HFFc6 (cell line): ENCODE data around the gene TCEANC2. TPM values are rescaled to one million over a fixed set of nuclear protein-coding genes. Genes with fewer than 3 reads are reported as not detected.
A peak's percentile ranks its signal among the peaks of the same experiment; 100 is the strongest.

ENCODE experiments used
- DNase-seq: peaks from one replicate; pipeline ENCODE4 v3.0.0-alpha.2; 2018
- H3K27ac Mint-ChIP-seq: 2 replicates; pipeline ENCODE4 v1.8.0; 2020; ENCODE audit warnings: mild to moderate bottlenecking, mixed read lengths
- H3K27me3 Mint-ChIP-seq: 2 replicates; pipeline ENCODE4 v1.8.0; 2021; ENCODE audit warnings: mild to moderate bottlenecking, moderate library complexity, mixed read lengths; ENCODE audit not compliant: insufficient read depth
- H3K36me3 Mint-ChIP-seq: 2 replicates; pipeline ENCODE4 v1.8.0; 2021; ENCODE audit warnings: low read depth, mixed read lengths
- H3K4me1 Mint-ChIP-seq: 2 replicates; pipeline ENCODE4 v1.8.0; 2020; ENCODE audit warnings: low read depth, mixed read lengths
- H3K4me3 Mint-ChIP-seq: 2 replicates; pipeline ENCODE4 v1.8.0; 2020; ENCODE audit warnings: mild to moderate bottlenecking, moderate library complexity, mixed read lengths
- H3K9me3 Mint-ChIP-seq: 2 replicates; pipeline ENCODE4 v1.8.0; 2020; ENCODE audit warnings: mild to moderate bottlenecking, mixed read lengths
- CTCF ChIP-seq: fragments of 200-600 bp; sonication (generic); IDR thresholded peaks from 2 replicates; pipeline ENCODE4 v1.5.0; 2021; ENCODE audit warnings: antibody characterized with exemption, mild to moderate bottlenecking
- total RNA-seq, 6 experiments: library from RNA; stranded (reverse); fragmentation: NEBNext Ultra II Directional; extraction: Animal tissue kit (Norgen Biotek cat#: 25700); gene quantifications; 2 replicates in 1 of 6; 3 replicates in 5 of 6; pipeline ENCODE4 v1.2.3, GENCODE V29; 2021

TCEANC2 gene
- total RNA-seq, 6 experiments from 2014 or later, result 4.2 to 5.5 (median 4.8) TPM

- Mint-ChIP-seq H3K4me1 (peaks cover 11% of the 10 kb centered on the region; the same call in 1 of the 2 replicates), H3K27me3 (peaks cover 42% of the 10 kb centered on the region), H3K4me3 (no peak overlapping the region), H3K36me3 (no peaks in the 10 kb centered on the region), H3K27ac (no peak overlapping the region), H3K9me3 (no peaks in the 10 kb centered on the region)
- no peak for DNase-seq
- no peak for TF ChIP-seq CTCF
Measured at GRCh38 chr1:54012863-54013262, 40.5 kb upstream of the TCEANC2 start.

- peaks cover 11% of the 10 kb centered on the region; the same call in 1 of the 2 replicates for H3K4me1 Mint-ChIP-seq
- H3K27ac Mint-ChIP-seq, result no peak overlapping the region
- no peak for TF ChIP-seq CTCF
- no peak overlapping the region for H3K4me3 Mint-ChIP-seq
- H3K27me3 Mint-ChIP-seq, result peaks cover 43% of the 10 kb centered on the region
- no peaks in the 10 kb centered on the region for H3K36me3 Mint-ChIP-seq
- DNase-seq, result no peak
- H3K9me3 Mint-ChIP-seq, result no peaks in the 10 kb centered on the region
Measured at GRCh38 chr1:54013393-54014008, 39.9 kb upstream of the TCEANC2 start.

GRCh38 chr1:54014009-54014629, 39.3 kb upstream of the TCEANC2 start:
- Mint-ChIP-seq H3K27me3 (peaks cover 42% of the 10 kb centered on the region), H3K36me3 (no peaks in the 10 kb centered on the region), H3K4me3 (no peak overlapping the region), H3K9me3 (no peaks in the 10 kb centered on the region), H3K27ac (no peak overlapping the region), H3K4me1 (peaks cover 11% of the 10 kb centered on the region; the same call in 1 of the 2 replicates)
- DNase-seq, result no peak
- TF ChIP-seq CTCF, result no peak

GRCh38 chr1:54016343-54017282, 36.8 kb upstream of the TCEANC2 start:
- Mint-ChIP-seq H3K4me3 (no peak overlapping the region), H3K36me3 (no peaks in the 10 kb centered on the region), H3K27me3 (peaks cover 35% of the 10 kb centered on the region), H3K27ac (no peak overlapping the region), H3K4me1 (peaks cover 11% of the 10 kb centered on the region; the same call in 1 of the 2 replicates), H3K9me3 (no peaks in the 10 kb centered on the region)
- DNase-seq, result peak; percentile 15
- no peak for TF ChIP-seq CTCF

- no peak for DNase-seq
- Mint-ChIP-seq H3K36me3 (no peaks in the 10 kb centered on the region), H3K4me1 (peaks cover 11% of the 10 kb centered on the region; the same call in 1 of the 2 replicates), H3K9me3 (no peaks in the 10 kb centered on the region), H3K4me3 (no peak within 1 kb of the TSS), H3K27me3 (peaks cover 29% of the 10 kb centered on the region), H3K27ac (no peak within 1 kb of the TSS)
- TF ChIP-seq CTCF, result no peak
Measured at GRCh38 chr1:54017979-54018378, 35.4 kb upstream of the TCEANC2 start, which contains the start of gene LDLRAD1. Gene LDLRAD1 (minus strand): TSS chr1:54018186. CDS start chr1:54018112, 74 bp downstream.
